GM12891 (cell line): ENCODE results near the gene TXNDC15.
"Not testable (repeated sequence)": the region's sequence is repeated elsewhere in the genome, so short reads cannot be mapped to it uniquely, and the experiment has no call there.

Source experiments
- DNase-seq: peaks from one replicate; pipeline ENCODE4 v3.0.0; 2011; ENCODE audit warnings: low spot score; ENCODE audit not compliant: insufficient read length
- FAIRE-seq: peaks from 2 replicates; lab custom pipeline; 2011; peaks lifted over from hg19 to GRCh38; lab: Jason Lieb, UNC
- PAX5 ChIP-seq: IDR thresholded peaks from 2 replicates; pipeline ENCODE4 v1.6.1; 2011; ENCODE audit warnings: low read length, moderate library complexity, mild to moderate bottlenecking; ENCODE audit not compliant: insufficient read depth, severe bottlenecking
- POLR2A ChIP-seq: IDR thresholded peaks from 2 replicates; pipeline ENCODE4 v1.6.1; 2011; ENCODE audit warnings: low read depth, low read length, control low read depth
- POLR2AphosphoS5 ChIP-seq: IDR thresholded peaks from 2 replicates; pipeline ENCODE4 v1.6.1; 2011; ENCODE audit warnings: low read depth, low read length, control low read depth
- POU2F2 ChIP-seq: IDR thresholded peaks from 2 replicates; pipeline ENCODE4 v1.6.1; 2011; ENCODE audit warnings: low read depth, mild to moderate bottlenecking, control low read depth, low read length, moderate library complexity
- SPI1 ChIP-seq: IDR thresholded peaks from 2 replicates; pipeline ENCODE4 v1.6.1; 2011; ENCODE audit warnings: low read depth, low read length, control low read depth
- TAF1 ChIP-seq: IDR thresholded peaks from 2 replicates; pipeline ENCODE4 v1.6.1; 2011; ENCODE audit warnings: low read depth, low read length, control low read depth

Gene TXNDC15

GRCh38 chr5:134893748-134894505 lies 19.8 kb downstream of the TXNDC15 start:
- FAIRE-seq (no peak), DNase-seq (no peak)
- no peak for TF ChIP-seq SPI1
- no peak for TF ChIP-seq POLR2A
- no peak for TF ChIP-seq POLR2AphosphoS5
- TF ChIP-seq PAX5 = no peak
- TF ChIP-seq POU2F2 = no peak
- TF ChIP-seq TAF1 = no peak

DNA sequence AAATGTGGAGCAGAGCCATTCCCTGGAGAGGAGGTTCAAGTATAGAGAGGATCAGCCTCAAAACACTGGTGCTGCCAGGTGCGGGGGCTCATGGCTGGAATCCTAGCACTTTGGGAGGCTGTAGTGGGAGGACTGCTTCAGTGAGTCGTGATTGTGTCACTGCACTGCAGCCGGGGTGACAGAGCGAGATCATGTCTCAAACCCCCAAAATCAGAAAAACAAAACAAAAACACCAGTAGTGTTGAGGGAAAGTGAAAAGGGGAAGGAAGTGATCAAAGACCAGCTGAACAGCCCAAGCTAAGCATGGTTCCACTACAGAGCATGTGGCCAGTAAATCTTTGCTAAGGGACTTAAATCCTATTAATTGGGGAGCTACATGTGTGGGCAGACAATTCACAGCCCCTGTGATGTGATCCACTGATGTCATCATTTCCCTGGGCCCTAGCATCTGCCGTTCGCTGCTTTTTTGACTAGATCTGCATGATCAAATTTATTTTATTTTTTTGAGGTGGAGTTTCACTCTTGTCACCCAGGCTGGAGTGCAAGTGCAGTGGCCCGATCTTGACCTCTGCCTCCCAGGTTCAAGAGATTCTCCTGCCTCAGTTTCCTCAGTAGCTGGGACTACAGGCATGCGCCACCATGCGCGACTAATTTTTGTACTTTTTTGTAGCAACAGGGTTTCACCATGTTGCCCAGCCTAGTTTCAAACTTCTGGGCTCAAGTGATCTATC lies 28.1 kb downstream of the TXNDC15 start:
- FAIRE-seq (peak; percentile 89), DNase-seq (no peak)

GRCh38 chr5:134904610-134905245 lies 30.6 kb downstream of the TXNDC15 start, which contains the start of gene PCBD2:
Gene PCBD2, plus strand, starts transcription at chr5:134905131. Its CDS starts 9 bp downstream, at chr5:134905140.
- TF ChIP-seq POU2F2 (peak; percentile 70), PAX5 (peak; percentile 91), SPI1 (no peak), POLR2A (peak; percentile 64; the same call in 1 of the 2 replicates), TAF1 (peak; percentile 34; the same call in 1 of the 2 replicates), POLR2AphosphoS5 (peak; percentile 71; the same call in 1 of the 2 replicates)
- peak; percentile 74 for DNase-seq
- peak; percentile 89 for FAIRE-seq

More for the DNA sequence above, 28.1 kb downstream of the TXNDC15 start:
- no peak for TF ChIP-seq PAX5
- 0 out of 2 replicates have a peak, but pooled peaks have one; percentile 16 for TF ChIP-seq POLR2AphosphoS5
- peak; percentile 91 for TF ChIP-seq SPI1

- DNase-seq (peak; percentile 32), FAIRE-seq (peak; percentile 13)
- no peak for TF ChIP-seq TAF1
- TF ChIP-seq POU2F2 = peak; percentile 3; the same call in 1 of the 2 replicates
Measured at GRCh38 chr5:134905246-134905996, 31.2 kb downstream of the TXNDC15 start.

- FAIRE-seq = no peak
- no peak for DNase-seq
Measured at GRCh38 chr5:134906811-134907210, 32.6 kb downstream of the TXNDC15 start.

GRCh38 chr5:134910752-134911151 lies 36.6 kb downstream of the TXNDC15 start:
- not testable (repeated sequence) for DNase-seq, FAIRE-seq

More at GRCh38 chr5:134906811-134907210, 32.6 kb downstream of the TXNDC15 start:
- TF ChIP-seq TAF1 (no peak), POU2F2 (no peak), POLR2AphosphoS5 (no peak), POLR2A (no peak), PAX5 (no peak), SPI1 (no peak)

DNA sequence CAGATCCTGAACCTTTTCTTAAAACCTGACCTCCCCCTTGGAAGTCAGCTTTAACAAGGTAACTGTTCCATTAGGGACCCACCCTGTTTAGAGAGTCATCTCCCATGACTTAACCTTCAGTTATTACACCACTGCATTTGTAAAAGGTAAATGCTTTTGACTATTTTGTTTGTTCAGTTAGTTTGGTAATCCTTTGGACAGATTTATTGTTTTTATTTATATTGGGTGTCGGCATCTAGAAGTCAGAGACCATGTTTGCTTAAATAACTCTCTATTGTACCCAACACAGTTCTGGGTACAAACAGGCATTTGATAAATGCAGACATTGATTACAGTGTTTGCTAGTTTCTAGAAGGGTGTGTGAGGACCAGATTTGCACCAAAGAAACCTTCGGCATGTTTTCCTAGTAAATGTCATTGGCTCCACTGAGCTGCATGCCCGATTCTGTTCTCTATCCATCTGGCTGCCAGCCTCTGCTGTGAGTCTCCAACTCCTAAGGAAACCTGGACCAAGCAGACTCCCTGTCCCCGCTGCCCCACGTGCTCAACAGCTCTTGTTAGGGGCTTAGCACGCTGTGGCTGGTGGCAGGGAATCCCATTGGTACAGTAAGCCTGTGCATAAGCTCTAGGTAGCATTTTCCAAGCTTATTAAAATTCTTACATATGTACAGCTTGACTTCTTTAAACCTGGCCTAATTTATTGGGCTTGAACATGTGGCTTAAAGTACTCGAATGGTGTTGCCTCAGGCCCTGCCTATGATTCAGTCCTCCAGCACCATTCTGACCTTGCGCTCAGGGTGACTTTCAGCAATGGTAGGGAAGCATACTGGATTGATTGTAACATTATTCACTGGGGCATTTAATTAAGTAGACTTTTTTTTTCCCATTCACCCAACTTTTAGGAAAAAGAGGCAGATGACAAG lies 37.4 kb downstream of the TXNDC15 start:
- no peak for DNase-seq
- TF ChIP-seq POLR2A = no peak
- no peak for TF ChIP-seq POLR2AphosphoS5
- TF ChIP-seq PAX5 = no peak
- TF ChIP-seq POU2F2 = no peak
- TF ChIP-seq TAF1 = no peak
- TF ChIP-seq SPI1 = no peak
- FAIRE-seq = no peak

GRCh38 chr5:134913254-134913653 lies 39.1 kb downstream of the TXNDC15 start:
- FAIRE-seq (no peak), DNase-seq (no peak)
- no peak for TF ChIP-seq POLR2AphosphoS5

GRCh38 chr5:134913795-134914194 lies 39.6 kb downstream of the TXNDC15 start:
- TF ChIP-seq TAF1 = no peak
- no peak for TF ChIP-seq SPI1
- TF ChIP-seq POLR2A = no peak
- no peak for TF ChIP-seq PAX5
- no peak for TF ChIP-seq POLR2AphosphoS5
- no peak for TF ChIP-seq POU2F2
- FAIRE-seq (peak; percentile 31), DNase-seq (no peak)
